SU-DHL-6 (cell line): Measurements from ENCODE around the gene CPLANE2.
"Not testable (repeated sequence)": the region's sequence is repeated elsewhere in the genome, so short reads cannot be mapped to it uniquely, and the experiment has no call there.

Source experiments
- H2AFZ ChIP-seq: fragments of 200-600 bp; sonication (generic); 2 replicates; pipeline ENCODE4 v1.6.1; 2014; ENCODE audit warnings: low read depth, mild to moderate bottlenecking, moderate library complexity, mixed read lengths, antibody characterized with exemption, low read length; ENCODE audit not compliant: severe bottlenecking
- H3F3A ChIP-seq: fragments of 200-600 bp; shearing (Covaris generic); 2 replicates; pipeline ENCODE4 v1.6.0; 2016; ENCODE audit warnings: antibody characterized with exemption, mild to moderate bottlenecking; ENCODE audit not compliant: insufficient read depth
- H3K27ac ChIP-seq: fragments of 200-600 bp; sonication (generic); 2 replicates; pipeline ENCODE4 v1.5.1; 2016; ENCODE audit warnings: low read depth, mild to moderate bottlenecking, low read length, moderate library complexity, mixed read lengths
- H3K27me3 ChIP-seq: fragments of 200-600 bp; sonication (generic), shearing (Covaris generic); 2 replicates; pipeline ENCODE4 v1.6.0; 2014; ENCODE audit warnings: mild to moderate bottlenecking, low read length
- H3K36me3 ChIP-seq: fragments of 200-600 bp; sonication (generic); 2 replicates; pipeline ENCODE4 v1.6.1; 2014; ENCODE audit warnings: mild to moderate bottlenecking, low read length, mixed read lengths
- H3K4me2 ChIP-seq: fragments of 300-600, 200-600 bp; shearing (Covaris generic), sonication (generic); 2 replicates; pipeline ENCODE4 v1.6.0; 2014; ENCODE audit warnings: low read length, low read depth, mild to moderate bottlenecking; ENCODE audit not compliant: poor library complexity, severe bottlenecking
- H3K4me3 ChIP-seq: fragments of 200-600 bp; sonication (generic); 2 replicates; pipeline ENCODE4 v1.5.1; 2014; ENCODE audit warnings: antibody characterized with exemption, low read length, mild to moderate bottlenecking, mixed read lengths; ENCODE audit not compliant: insufficient read depth, poor library complexity, severe bottlenecking
- H3K79me2 ChIP-seq: fragments of 200-600 bp; sonication (generic); 2 replicates; pipeline ENCODE4 v1.6.1; 2014; ENCODE audit warnings: mild to moderate bottlenecking, low read length, moderate library complexity; ENCODE audit not compliant: insufficient read depth
- H3K9ac ChIP-seq: fragments of 200-600 bp; sonication (generic); 2 replicates; pipeline ENCODE4 v1.7.0; 2014; ENCODE audit warnings: mild to moderate bottlenecking, low read length
- H3K9me2 ChIP-seq: fragments of 200-600 bp; sonication (generic); replicated peaks from 2 replicates; pipeline ENCODE4 v1.6.1; 2014; ENCODE audit warnings: low read length; ENCODE audit not compliant: insufficient read depth
- H3K9me3 ChIP-seq: fragments of 200-600 bp; sonication (generic); 2 replicates; pipeline ENCODE4 v1.6.1; 2014; ENCODE audit warnings: low read length, mixed read lengths; ENCODE audit not compliant: insufficient read depth
- H4K20me1 ChIP-seq: fragments of 200-600 bp; sonication (generic); 2 replicates; pipeline ENCODE4 v1.6.1; 2014; ENCODE audit warnings: low read depth, mild to moderate bottlenecking, antibody characterized with exemption, low read length, moderate library complexity, mixed read lengths
- CTCF ChIP-seq: fragments of 200-600 bp; sonication (generic); IDR thresholded peaks from one replicate; pipeline ENCODE4 v1.5.1; 2017; ENCODE audit warnings: antibody characterized with exemption, mild to moderate bottlenecking, low read length, moderate library complexity; ENCODE audit not compliant: insufficient read depth, poor library complexity, severe bottlenecking
- EZH2phosphoT487 ChIP-seq: fragments of 200-600 bp; sonication (generic), shearing (Covaris generic); conservative IDR thresholded peaks from 2 replicates; pipeline ENCODE4 v1.6.1; 2018; ENCODE audit warnings: mild to moderate bottlenecking, antibody characterized with exemption, low read length, moderate library complexity, mixed read lengths

The CPLANE2 gene

GRCh38 chr1:16260814-16261213 is 23.8 kb upstream of the CPLANE2 start:
- no peaks in the 10 kb centered on the region for H3K79me2 ChIP-seq
- no peak overlapping the region for H3K4me2 ChIP-seq
- no peaks in the 10 kb centered on the region for H3K36me3 ChIP-seq
- no peaks in the 10 kb centered on the region for H3F3A ChIP-seq
- H3K27me3 ChIP-seq = no peaks in the 10 kb centered on the region
- H3K4me3 ChIP-seq = no peak overlapping the region
- H4K20me1 ChIP-seq = no peaks in the 10 kb centered on the region
- no peak overlapping the region for H3K27ac ChIP-seq
- H3K9me2 ChIP-seq = no peaks in the 10 kb centered on the region
- no peak overlapping the region for H2AFZ ChIP-seq
- no peak overlapping the region for H3K9ac ChIP-seq
- no peaks in the 10 kb centered on the region for H3K9me3 ChIP-seq
- TF ChIP-seq CTCF (no peak), EZH2phosphoT487 (no peak)

GRCh38 chr1:16258591-16259135 is 21.7 kb upstream of the CPLANE2 start:
- H3K9ac ChIP-seq = no peak overlapping the region
- no peak overlapping the region for H3K4me3 ChIP-seq
- H4K20me1 ChIP-seq = no peaks in the 10 kb centered on the region
- TF ChIP-seq EZH2phosphoT487 (no peak), CTCF (no peak)
- no peaks in the 10 kb centered on the region for H3K79me2 ChIP-seq
- no peaks in the 10 kb centered on the region for H3K27me3 ChIP-seq
- H3F3A ChIP-seq = no peaks in the 10 kb centered on the region
- no peaks in the 10 kb centered on the region for H3K36me3 ChIP-seq
- no peak overlapping the region for H2AFZ ChIP-seq
- H3K9me3 ChIP-seq = no peaks in the 10 kb centered on the region
- no peak overlapping the region for H3K4me2 ChIP-seq
- H3K9me2 ChIP-seq = no peaks in the 10 kb centered on the region
- no peak overlapping the region for H3K27ac ChIP-seq

GRCh38 chr1:16257968-16258367 is 21.0 kb upstream of the CPLANE2 start:
- Histone ChIP-seq H3K9me2 (no peaks in the 10 kb centered on the region), H4K20me1 (no peaks in the 10 kb centered on the region), H3K9me3 (no peaks in the 10 kb centered on the region), H3K4me2 (no peak overlapping the region), H2AFZ (no peak overlapping the region), H3F3A (no peaks in the 10 kb centered on the region), H3K4me3 (no peak overlapping the region), H3K27me3 (no peaks in the 10 kb centered on the region), H3K9ac (no peak overlapping the region), H3K27ac (no peak overlapping the region), H3K36me3 (no peaks in the 10 kb centered on the region), H3K79me2 (no peaks in the 10 kb centered on the region)
- TF ChIP-seq CTCF (no peak), EZH2phosphoT487 (no peak)

- H3K27me3 ChIP-seq, H3K36me3 ChIP-seq, H3K9ac ChIP-seq: not testable (repeated sequence)
These were observed 20.6 kb upstream of the CPLANE2 start for GRCh38 chr1:16257556-16257955.

More at GRCh38 chr1:16257556-16257955, 20.6 kb upstream of the CPLANE2 start:
- not testable (repeated sequence) for H3K79me2 ChIP-seq, H3F3A ChIP-seq, H3K9me3 ChIP-seq, H3K9me2 ChIP-seq, H3K27ac ChIP-seq, H3K4me3 ChIP-seq, H3K4me2 ChIP-seq, H2AFZ ChIP-seq, H4K20me1 ChIP-seq
